CD4-positive, alpha-beta T cell (primary cell): ENCODE measurements around the gene SUN3. TPM values are rescaled to one million over a fixed set of nuclear protein-coding genes. Genes with fewer than 3 reads are reported as not detected.

Experiments
- ATAC-seq: fragments of 200-7000 bp; cut with Tn5 transposase; one replicate; pipeline ENCODE4 v1.10.0; 2022; ENCODE audit warnings: mild to moderate bottlenecking; ENCODE audit not compliant: poor library complexity
- CTCF ChIA-PET: fragments of 350-600 bp; sonication (Branson Sonifier 250); formaldehyde crosslinking; loops from one replicate; lab custom pipeline; 2021; ENCODE audit warnings: antibody characterized with exemption, inconsistent platforms; lab: Charles Lee
- POLR2A ChIA-PET: fragments of 350-600 bp; sonication (Branson Sonifier 250); formaldehyde crosslinking; loops from one replicate; lab custom pipeline; 2021; ENCODE audit warnings: antibody characterized with exemption, inconsistent platforms; lab: Charles Lee
- DNase-seq, 14 experiments: peaks; one replicate each; pipeline ENCODE4 v3.0.0-alpha.2; 2013 to 2020; ENCODE audit warnings: mixed read lengths in 2 of 14
- H3K27ac ChIP-seq, 2 donors: one replicate each; pipeline versions ENCODE4 v1.5.1 to v1.7.0; 2013; ENCODE audit warnings: low read length in 2 of 2, low read depth in 1 of 2, mild to moderate bottlenecking in 1 of 2
- H3K27me3 ChIP-seq, 2 experiments: 1 replicate in 1 of 2; 2 replicates in 1 of 2; pipeline versions ENCODE4 v1.6.1 to v1.7.0; 2013; ENCODE audit warnings: low read length in 2 of 2, control low read depth in 1 of 2, mild to moderate bottlenecking in 1 of 2, moderate library complexity in 1 of 2; ENCODE audit not compliant: insufficient read depth in 2 of 2, control insufficient read depth in 1 of 2
- H3K36me3 ChIP-seq: one replicate; pipeline ENCODE4 v1.6.1; 2013; ENCODE audit warnings: low read length, control low read depth; ENCODE audit not compliant: insufficient read depth
- H3K4me1 ChIP-seq: one replicate; pipeline ENCODE4 v1.6.1; 2013; ENCODE audit warnings: low read length, control low read depth; ENCODE audit not compliant: insufficient read depth
- H3K4me3 ChIP-seq: one replicate; pipeline ENCODE4 v1.5.1; 2013; ENCODE audit warnings: mild to moderate bottlenecking, low read length, moderate library complexity
- H3K9me3 ChIP-seq, 2 experiments: 1 replicate in 1 of 2; 2 replicates in 1 of 2; pipeline versions ENCODE4 v1.6.1 to v1.7.0; 2013; ENCODE audit warnings: low read length in 2 of 2, mild to moderate bottlenecking in 2 of 2, control low read depth in 1 of 2, moderate library complexity in 1 of 2; ENCODE audit not compliant: control insufficient read depth in 1 of 2, insufficient read depth in 1 of 2
- H3K27ac Mint-ChIP-seq: one replicate; pipeline ENCODE4 v1.8.0; 2020; ENCODE audit warnings: mixed read lengths
- H3K27me3 Mint-ChIP-seq: one replicate; pipeline ENCODE4 v1.8.0; 2021; ENCODE audit warnings: mixed read lengths
- H3K36me3 Mint-ChIP-seq: one replicate; pipeline ENCODE4 v1.8.0; 2021; ENCODE audit warnings: low read depth, mixed read lengths
- H3K4me1 Mint-ChIP-seq: one replicate; pipeline ENCODE4 v1.8.0; 2021; ENCODE audit warnings: low read depth, mixed read lengths
- H3K4me3 Mint-ChIP-seq: one replicate; pipeline ENCODE4 v1.8.0; 2020; ENCODE audit warnings: mild to moderate bottlenecking, mixed read lengths
- H3K9me3 Mint-ChIP-seq: one replicate; pipeline ENCODE4 v1.8.0; 2020; ENCODE audit warnings: mixed read lengths
- intact Hi-C, 2 experiments: fragments of 100-400 bp; cut with DNase I in 1 of 2; cut with micrococcal nuclease in 1 of 2; formaldehyde crosslinking; loops; one replicate each; pipeline versions ENCODE4 v1.15.1 to v1.9.0; 2023 to 2025; cut with DNase I, micrococcal nuclease
- total RNA-seq, 174 experiments: library from RNA in 2 of 174; stranded (reverse) in 2 of 174; gene quantifications; one replicate each; pipeline ENCODE4 v1.2.3 and lab custom pipeline; 2021 to 2026
- TF ChIP-seq, protein P1 (sequence below): fragments of 200-600 bp; IDR thresholded peaks from one replicate; pipeline ENCODE4 v1.8.0; 2022; ENCODE audit warnings: antibody characterized with exemption, mild to moderate bottlenecking

Gene SUN3
- total RNA-seq, 2 experiments from 2014 or later = not detected

GRCh38 chr7:48042216-48042615 lies 13.3 kb upstream of the SUN3 start:
- no peak overlapping the region for H3K27ac ChIP-seq
- no peaks in the 10 kb centered on the region for H3K27me3 ChIP-seq
- CTCF ChIA-PET = no interaction called here
- ATAC-seq = no peak
- Mint-ChIP-seq H3K4me1 (peaks cover 23% of the 10 kb centered on the region), H3K9me3 (no peaks in the 10 kb centered on the region), H3K4me3 (no peak overlapping the region), H3K36me3 (no peaks in the 10 kb centered on the region), H3K27me3 (peaks cover 2% of the 10 kb centered on the region), H3K27ac (no peak overlapping the region)
- POLR2A ChIA-PET = no interaction called here
- H3K9me3 ChIP-seq = no peaks in the 10 kb centered on the region
- DNase-seq = no peak
- peaks cover 18% of the 10 kb centered on the region for H3K4me1 ChIP-seq
- intact Hi-C loops = no loop called here
- TF ChIP-seq, protein P1, sequence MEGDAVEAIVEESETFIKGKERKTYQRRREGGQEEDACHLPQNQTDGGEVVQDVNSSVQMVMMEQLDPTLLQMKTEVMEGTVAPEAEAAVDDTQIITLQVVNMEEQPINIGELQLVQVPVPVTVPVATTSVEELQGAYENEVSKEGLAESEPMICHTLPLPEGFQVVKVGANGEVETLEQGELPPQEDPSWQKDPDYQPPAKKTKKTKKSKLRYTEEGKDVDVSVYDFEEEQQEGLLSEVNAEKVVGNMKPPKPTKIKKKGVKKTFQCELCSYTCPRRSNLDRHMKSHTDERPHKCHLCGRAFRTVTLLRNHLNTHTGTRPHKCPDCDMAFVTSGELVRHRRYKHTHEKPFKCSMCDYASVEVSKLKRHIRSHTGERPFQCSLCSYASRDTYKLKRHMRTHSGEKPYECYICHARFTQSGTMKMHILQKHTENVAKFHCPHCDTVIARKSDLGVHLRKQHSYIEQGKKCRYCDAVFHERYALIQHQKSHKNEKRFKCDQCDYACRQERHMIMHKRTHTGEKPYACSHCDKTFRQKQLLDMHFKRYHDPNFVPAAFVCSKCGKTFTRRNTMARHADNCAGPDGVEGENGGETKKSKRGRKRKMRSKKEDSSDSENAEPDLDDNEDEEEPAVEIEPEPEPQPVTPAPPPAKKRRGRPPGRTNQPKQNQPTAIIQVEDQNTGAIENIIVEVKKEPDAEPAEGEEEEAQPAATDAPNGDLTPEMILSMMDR = no peak
- H3K36me3 ChIP-seq = no peaks in the 10 kb centered on the region
- no peak overlapping the region for H3K4me3 ChIP-seq

- CTCF ChIA-PET = no interaction called here
These were observed 12.7 kb upstream of the SUN3 start for GRCh38 chr7:48041653-48041970.

DNA sequence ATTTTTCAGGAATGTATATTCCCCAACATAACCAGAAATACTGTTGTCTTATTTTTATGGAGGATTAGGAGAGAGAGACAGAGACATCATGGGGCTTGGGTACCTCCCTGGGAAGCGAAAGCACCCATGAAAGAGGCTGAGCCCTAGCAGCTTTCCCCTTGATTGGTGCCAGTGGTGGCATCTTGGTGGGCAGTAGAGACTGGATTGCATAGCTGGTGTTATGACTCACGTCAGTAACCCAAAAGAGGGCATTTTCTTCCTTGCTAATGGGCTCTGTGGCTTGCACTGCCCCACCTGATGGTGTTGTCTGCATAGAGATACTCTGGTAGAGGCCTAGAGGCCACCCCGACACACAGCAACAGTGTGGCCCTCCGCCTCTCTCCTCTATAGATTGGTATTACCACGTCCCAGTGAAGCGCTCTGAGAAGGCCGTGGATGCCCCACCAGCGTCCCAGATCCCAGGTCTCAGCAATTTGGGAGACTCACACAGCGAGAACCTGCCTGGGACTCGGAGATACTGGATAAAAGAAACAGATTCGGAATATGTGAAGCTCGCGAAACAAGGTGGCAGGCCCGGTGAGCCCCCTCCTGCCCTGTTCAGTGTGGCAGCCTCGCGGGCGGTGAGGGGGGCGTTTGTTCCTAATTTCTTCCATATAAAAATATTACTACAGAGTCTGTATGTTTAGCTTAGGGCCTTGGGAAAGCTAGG lies 12.2 kb upstream of the SUN3 start:
- intact Hi-C loops = no loop called here
- Histone ChIP-seq H3K27ac (no peak overlapping the region), H3K4me1 (peaks cover 16% of the 10 kb centered on the region), H3K36me3 (no peaks in the 10 kb centered on the region), H3K27me3 (peaks cover 3 to 4% of the 10 kb centered on the region in 2 experiments), H3K4me3 (no peak overlapping the region), H3K9me3 (peaks cover 0 to 1% of the 10 kb centered on the region in 2 experiments)
- Mint-ChIP-seq H3K27ac (no peak overlapping the region), H3K4me1 (peaks cover 21% of the 10 kb centered on the region), H3K4me3 (no peak overlapping the region), H3K36me3 (no peaks in the 10 kb centered on the region), H3K9me3 (no peaks in the 10 kb centered on the region), H3K27me3 (peaks cover 13% of the 10 kb centered on the region)
- TF ChIP-seq, protein P1 = no peak
- CTCF ChIA-PET = no interaction called here
- no peak for DNase-seq
- ATAC-seq = no peak
- POLR2A ChIA-PET = no interaction called here

More at GRCh38 chr7:48041653-48041970, 12.7 kb upstream of the SUN3 start:
- TF ChIP-seq, protein P1 = no peak
- no peak overlapping the region for H3K27ac ChIP-seq
- peaks cover 0 to 1% of the 10 kb centered on the region in 2 experiments for H3K27me3 ChIP-seq
- Mint-ChIP-seq H3K36me3 (no peaks in the 10 kb centered on the region), H3K9me3 (no peaks in the 10 kb centered on the region), H3K27me3 (peaks cover 8% of the 10 kb centered on the region), H3K27ac (no peak overlapping the region), H3K4me1 (peaks cover 22% of the 10 kb centered on the region), H3K4me3 (no peak overlapping the region)
- no peaks in the 10 kb centered on the region for H3K9me3 ChIP-seq
- intact Hi-C loops = no loop called here
- POLR2A ChIA-PET = no interaction called here
- no peak overlapping the region for H3K4me3 ChIP-seq
- ATAC-seq (no peak), DNase-seq (no peak)
- H3K4me1 ChIP-seq = peaks cover 18% of the 10 kb centered on the region
- H3K36me3 ChIP-seq = no peaks in the 10 kb centered on the region
